Stimulated activated CD8-positive, alpha-beta memory T cell treated with anti-CD3 and anti-CD28 coated beads, Interleukin-15, amount 100 ng/mL, for 24 hours (primary cell): ENCODE measurements around the gene NKAIN1.
"Not testable (repeated sequence)": the region's sequence is repeated elsewhere in the genome, so short reads cannot be mapped to it uniquely, and the experiment has no call there.

ENCODE experiments used
- DNase-seq: peaks from one replicate; pipeline ENCODE4 v3.0.0-alpha.2; 2020; ENCODE audit warnings: low read depth

Gene NKAIN1

DNA sequence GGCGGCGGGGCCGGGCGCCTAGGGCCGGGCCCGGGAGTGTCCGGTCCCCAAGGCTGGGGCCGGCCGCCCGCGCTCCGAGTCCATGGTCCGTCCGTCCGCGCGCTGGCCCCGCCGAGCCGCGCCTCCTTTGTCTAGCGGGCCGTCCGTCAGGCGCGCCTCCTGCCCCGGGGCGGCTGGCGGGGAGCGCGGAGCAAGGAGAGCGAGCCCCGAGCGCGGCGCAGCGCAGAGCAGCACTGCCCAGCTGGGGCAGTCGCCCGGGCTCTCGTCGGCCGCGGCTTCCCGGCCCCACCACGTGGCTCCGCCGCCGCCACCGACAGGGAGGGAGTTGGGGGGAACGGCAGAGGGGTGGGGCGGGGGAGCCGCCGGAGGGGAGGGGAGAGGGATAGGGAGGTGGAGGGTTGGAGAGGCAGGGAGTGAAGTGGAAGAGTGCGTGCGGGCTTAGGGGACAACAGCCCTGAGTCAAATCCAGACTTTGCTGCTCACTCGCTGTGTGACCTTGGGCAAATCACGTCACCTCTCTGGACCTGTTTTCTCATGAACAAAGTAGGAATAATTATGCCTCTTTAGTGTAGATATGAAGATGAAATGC lies at the start of gene NKAIN1:
TSS of gene NKAIN1 (minus strand) at position 235 of the 589 bp plus-strand sequence. CDS start 340 bp downstream, outside the sequence.
- no peak for DNase-seq

DNA sequence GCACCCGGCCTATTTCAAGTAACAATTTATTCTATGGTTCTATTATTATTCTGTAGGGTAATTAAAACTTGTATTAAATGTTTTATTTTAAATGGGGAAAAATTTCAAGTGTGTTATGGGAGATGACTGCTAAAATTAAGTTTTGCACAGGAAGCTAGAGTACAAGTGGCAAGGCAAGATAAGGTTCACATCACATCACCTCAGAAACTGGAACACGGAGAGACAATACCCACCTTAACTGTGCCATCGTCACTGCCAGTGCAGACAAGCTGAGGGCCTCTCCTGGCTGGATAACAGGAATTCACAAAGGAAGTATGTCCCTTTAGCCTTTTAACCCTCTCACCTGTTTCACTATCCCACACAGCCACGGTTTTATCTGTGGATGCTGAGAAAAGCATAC lies 49.3 kb upstream of the NKAIN1 start:
- DNase-seq, result no peak

DNA sequence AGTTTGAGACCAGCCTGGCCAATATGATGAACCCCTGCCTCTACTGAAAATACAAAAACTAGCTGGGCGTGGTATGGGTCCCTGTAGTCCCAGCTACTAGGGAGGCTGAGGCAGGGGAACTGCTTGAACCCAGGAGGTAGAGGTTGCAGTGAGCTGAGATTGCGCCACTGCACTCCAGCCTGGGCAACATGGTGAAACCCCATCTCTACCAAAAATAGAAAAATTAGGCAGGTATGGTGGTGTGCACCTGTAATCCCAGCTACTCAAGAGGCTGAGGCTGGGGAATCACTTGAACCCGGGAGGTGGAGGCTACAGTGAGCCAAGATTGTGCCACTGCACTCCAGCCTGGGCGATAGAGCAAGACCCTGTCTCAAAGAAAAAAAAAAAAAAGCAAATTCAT lies 48.1 kb upstream of the NKAIN1 start:
- DNase-seq, result not testable (repeated sequence)

DNA sequence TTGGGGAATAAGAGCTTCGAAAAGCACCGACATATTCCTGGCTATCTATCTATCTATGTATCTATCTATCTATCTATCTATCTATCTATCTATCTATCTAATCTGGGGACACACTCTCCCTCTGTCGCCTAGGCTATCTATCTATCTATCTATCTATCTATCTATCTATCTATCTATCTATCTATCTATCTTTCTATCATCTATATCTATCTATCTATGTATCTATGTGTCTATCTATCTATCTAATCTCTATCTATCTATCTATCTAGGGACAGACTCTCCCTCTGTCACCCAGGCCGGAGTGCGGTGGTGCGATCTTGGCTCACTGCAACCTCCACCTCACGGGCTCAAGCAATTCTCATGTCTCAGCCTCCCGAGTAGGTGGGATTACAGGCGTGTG lies 42.7 kb upstream of the NKAIN1 start:
- DNase-seq, result not testable (repeated sequence)

DNA sequence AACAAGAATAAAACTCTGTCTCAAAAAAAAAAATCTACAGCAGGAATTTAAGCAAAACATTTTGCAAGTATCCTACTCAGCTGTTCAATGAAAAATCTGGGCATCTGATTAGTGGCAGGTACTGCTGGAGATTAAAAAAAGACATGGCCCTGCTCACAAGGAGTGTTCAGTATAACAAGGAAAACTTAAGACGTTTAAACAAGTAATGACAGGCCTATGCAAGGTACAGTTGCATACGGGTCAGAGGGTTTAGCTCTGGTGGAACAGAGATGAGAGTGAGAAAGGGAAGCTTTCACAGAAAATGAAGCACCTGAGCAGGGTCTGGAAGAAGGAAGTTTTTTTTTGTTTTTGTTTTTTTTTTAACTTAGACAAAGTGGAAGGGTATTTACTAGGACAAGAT lies 33.9 kb upstream of the NKAIN1 start:
- DNase-seq, result no peak

DNA sequence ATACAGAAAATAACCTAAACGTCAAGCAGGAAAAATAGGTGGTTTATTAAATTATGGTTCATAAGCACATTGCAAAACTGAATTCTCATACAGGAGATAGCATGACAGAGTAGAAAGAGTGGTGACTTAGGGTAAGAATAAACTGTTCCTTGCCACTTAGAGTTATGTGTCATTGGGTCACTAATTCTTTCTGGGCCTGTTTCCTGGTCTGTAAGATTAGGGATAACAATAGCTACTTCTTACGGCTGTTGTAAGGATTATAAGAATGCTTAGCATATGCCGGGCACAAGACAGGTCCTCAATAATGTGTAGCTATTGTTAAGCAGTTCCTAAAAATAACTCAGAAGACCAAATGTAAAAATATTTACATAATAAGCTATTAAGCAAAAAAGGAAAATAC lies 32.7 kb upstream of the NKAIN1 start:
- DNase-seq, result no peak

DNA sequence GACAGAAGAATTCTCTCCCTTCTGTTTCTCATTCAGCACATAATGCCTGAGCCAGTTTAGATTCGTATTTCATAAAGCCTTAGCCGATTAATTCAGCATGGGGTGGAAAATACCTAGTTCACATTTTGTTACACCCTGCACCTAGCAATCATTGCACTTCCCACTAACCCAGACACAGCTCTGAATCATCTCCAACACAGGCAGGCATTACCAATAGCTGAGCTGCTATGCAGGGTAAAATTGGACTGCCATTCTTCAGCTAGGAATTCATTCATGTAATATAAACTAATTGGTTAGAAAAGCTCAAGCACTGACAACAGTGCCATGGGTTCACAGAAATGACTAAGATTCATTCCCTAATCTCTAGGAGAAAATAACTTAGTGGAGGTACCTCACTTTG lies 26.9 kb upstream of the NKAIN1 start:
- DNase-seq, result no peak

DNA sequence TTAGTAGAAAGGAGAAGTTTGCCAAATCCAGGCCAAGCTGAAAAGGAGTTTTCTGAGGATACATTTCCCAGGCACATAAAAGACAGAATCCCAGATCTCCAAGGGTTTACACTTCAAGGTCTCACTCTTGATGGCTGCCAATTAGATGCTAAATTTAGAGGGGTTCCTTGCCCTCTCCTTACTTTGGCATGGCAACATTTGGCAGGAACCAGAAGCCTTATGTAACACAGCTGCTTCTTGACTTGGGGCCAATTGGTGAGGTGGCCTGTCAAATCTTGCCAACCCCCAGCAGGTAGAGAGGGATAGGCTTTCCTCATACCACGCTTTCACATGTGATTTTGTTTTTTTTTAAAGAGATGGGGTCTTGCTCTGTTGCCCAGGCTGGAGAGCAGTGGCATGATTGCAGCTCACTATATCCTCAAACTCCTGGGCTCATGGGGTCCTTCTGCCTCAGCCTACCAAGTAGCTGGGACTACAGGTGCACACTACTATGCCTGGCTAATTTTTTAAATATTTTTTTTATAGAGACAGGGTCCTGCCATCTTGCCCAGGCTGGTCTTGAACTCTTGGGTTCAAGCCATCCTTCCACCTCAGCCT lies 25.2 kb upstream of the NKAIN1 start:
- DNase-seq, result no peak

DNA sequence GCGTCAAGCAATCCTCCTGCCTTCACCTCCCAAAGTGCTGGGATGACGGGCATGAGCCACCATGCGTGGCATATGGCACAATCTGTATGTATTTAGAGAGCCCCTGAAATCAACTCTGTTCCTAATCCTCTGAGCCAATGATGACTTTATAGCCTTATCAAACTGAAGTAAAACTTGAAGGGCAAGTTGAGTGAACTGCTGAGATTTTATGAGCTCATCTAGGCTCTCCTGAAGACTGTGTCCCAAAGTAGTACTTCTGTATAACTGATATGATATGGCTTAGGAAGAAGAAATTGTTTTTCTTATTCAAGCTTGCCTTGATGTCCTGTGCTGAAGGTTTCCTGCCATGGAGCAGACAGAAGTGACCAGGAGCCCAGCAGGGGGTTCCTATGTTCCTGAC lies 23.7 kb upstream of the NKAIN1 start:
- DNase-seq, result no peak

DNA sequence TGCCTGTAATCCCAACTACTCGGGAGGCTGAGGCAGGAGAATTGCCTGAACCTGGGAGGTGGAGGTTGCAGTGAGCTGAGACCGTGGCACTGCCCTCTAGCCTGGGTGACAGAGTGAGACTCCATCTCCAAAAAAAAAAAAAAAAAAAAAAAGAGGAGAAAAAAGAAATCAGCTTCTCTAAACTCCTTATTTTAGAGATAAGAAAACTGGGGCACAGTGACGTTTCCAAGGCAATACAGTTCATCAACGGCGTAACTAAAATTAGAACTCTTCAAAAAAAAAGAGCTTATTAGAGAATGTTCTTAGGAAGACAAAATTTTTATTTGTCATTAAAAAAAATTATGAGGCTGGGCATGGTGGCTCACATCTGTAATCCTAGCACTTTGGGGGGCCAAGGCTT lies 22.7 kb upstream of the NKAIN1 start:
- not testable (repeated sequence) for DNase-seq

DNA sequence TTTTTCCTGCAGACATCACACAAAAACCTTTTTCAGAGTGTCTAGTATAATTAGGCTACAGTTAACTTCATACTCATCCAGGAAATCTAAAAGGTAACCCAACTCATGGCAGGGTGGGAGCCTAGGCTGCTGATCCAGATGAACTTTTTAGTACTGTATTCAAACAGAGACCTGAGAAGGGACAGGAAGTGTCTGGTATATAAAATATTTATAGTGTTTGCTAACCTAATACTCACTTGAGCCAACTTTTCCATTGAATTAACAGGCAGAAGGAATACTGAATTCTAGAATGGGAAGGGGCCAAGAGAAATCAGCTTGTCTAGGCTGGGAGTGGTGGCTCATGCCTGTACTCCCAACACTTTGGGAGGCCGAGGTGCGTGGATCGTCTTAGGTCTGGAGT lies 22.2 kb upstream of the NKAIN1 start:
- DNase-seq, result no peak

DNA sequence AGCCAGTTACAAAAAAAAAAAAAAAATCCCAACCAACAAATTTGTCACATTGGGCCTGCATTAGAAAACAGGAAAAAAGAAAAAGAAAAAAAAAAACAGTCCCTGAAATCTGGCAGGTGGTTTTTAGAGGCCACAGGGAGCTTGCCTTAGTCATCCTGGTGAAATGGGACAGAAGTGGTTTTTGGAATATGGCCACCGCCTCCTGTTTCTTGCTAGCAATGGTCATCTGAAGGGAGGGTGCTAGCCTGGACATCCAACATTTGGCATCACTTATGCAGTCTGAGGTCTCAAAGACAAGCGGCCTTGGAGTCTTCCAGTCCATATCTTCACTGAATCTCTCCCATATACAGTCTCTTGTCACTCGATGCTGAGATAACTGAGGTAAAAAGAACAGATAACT lies 20.1 kb upstream of the NKAIN1 start:
- DNase-seq, result no peak

DNA sequence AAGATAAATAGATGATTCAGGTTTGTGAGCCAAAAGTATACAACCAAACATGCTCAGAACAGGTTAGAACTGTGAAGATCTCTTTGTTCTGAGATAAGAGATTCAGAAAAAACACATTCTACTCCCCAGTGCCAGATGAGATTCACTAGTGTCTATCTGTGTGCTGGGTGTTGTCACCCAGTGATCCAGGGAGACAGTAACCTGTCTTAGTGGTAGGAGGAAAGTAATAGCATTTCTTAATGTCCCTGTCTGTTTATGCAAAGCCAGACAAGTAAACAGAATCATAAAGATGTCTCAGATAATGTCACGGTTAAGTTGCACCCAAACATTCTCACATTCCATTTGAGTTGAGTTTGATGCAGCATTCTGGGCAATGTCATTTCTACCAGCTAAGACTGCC lies 18.9 kb upstream of the NKAIN1 start:
- DNase-seq, result no peak

DNA sequence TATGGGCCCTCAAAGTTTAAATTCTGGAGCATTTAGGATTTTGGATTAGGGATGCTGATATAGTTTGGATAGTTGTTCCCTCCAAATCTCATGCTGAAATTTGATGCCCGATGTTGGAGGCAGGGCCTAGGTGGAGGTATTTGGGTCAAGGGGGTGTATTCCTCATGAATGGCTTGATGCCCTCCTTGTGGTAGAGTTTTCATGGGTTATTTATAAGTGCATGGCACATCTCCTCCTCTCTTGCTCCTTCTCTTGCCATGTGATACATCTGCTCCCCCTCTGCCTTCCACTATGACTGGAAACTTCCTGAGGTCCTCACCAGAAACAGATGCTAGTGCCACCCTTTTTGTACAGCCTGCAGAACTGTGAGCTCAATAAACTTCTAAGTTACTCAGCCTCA lies 17.5 kb upstream of the NKAIN1 start:
- no peak for DNase-seq

DNA sequence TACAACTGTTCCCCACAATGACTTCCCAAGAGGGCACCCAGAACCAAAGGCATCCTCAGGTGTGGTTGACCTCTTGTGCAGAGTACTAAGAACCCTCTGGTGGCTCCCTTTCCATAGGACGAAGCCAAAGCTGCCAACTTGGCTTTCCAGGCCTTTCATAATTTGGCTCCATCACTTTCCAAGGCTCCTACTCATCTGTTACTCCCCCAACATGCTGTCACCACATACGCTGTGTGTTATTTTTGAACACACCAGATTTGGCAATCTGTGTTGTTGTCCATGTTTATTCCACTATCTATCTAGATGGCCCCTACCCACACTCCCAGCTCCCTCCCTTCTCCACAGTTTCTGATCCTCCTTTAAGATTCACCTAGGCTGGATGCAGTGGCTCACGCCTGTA lies 10.2 kb upstream of the NKAIN1 start:
- no peak for DNase-seq

DNA sequence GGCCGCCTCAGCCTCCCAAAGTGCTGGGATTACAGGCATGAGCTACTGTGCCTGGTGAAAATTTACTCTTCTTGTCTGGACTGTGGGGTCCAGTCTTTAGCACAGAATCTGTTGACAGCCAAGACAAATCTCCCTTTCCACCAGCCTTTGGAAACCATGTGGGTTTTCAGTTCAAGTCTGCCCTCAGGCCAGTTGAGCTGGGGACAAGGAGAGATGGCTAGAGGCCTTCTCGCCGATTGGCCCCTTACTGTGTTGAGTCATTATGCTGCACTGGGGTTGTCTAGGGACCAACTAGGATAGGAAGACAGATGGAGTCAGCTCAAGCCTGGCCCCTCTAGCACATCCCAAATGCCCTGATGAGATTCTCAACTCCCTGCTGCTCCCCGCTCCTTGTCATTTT lies 8.6 kb upstream of the NKAIN1 start:
- DNase-seq, result no peak

DNA sequence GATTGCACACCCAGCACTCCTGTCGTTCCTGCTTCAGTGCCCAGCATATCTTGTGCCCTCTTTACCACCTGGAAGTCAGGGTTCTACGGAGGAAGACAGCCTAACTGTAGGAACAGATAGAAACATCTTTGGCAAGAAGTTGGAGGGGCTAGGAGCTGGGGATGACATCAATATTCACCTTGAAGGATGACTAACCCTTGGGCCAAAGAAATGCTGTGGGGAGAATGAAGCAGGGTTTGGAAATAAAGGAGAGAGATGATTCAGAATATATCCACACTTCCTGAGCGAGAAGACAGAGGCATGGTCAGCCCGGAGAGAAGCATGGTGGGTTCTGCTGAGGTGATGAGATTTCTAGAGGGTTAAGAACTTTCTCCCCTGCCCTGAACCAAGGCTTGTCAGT lies 4.6 kb upstream of the NKAIN1 start:
- DNase-seq, result no peak

DNA sequence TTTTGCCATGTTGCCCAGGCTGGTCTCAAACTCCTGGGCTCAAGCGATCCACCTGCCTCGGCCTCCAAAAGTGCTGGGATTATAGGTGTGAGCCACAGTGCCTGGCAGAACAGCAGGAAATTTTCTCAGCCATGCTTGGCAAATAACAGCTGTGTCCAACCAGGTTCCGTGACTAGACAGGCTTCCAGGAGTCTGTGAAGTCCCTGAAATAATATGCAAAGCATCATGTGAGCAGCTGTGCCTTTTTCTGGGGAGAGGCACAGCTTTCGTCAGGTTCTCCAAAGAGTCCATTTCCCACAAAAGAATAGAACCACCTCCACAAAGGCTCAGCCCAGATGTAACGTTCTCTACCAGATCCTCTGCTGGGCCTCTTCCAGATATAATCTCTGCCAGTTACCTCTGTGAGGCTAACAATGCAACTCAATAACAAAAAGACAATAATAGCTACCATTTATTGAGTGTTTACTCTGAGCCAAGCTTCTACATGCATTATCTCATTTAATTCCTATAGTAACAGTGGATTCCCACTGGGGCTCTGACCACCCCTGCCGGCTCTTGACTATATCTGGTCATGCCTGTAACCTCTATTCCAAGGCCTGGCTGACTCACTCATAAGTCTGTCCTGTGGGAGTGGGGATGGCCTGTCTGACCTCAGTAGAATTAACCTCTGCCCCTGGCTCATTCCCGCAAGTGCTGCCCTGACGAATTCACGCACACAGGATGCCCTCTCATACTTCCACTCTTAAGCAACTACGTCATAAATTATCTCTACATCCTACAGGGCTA lies 4.0 kb upstream of the NKAIN1 start:
- DNase-seq, result no peak

DNA sequence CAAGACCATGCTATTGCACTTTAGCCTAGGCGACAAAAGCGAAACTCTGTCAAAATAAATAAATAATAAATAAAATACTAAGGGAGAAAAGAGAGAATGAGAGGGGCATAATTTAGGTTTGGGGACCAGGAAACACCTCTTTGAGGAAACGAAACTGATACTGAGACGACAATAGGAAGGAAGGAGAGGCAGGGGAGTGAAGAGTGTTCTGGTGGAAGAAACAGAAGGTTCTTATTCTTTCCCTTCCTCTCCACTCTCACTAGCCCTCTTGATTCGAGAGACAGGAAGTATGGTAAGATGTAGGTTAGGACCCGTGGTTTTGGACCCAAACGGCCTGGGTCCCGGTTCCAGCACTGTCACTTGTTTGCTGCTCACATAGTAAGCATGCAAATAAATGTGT lies 1.6 kb upstream of the NKAIN1 start:
- no peak for DNase-seq

DNA sequence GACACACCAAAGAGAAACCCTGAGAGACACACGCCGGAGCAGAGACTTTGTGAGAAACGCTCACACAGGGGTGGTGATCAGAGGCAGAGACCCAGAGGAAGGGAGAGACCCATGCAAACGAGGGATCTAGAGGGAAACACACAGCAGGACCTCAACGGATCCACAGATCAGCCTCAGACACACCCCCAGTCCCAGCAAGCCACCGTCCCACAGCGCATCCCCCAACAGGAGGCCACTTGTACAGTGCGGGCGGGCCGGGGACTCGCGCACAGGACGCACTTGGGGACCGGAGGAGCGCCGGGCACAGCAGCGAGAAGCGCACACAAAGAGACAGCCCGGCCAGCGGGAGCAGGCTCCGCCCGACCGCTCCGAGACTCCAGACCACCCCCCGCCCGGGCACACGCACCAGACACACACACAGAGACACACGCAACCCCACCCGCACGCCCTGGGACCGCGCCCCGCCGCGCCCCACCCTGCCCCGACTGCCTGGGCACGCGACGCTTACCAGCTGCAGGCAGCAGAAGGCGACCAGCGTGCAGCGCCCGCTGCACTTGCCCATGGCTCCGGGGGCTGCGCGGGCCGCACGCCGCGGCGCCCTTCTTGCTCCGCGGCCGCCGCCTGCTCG lies 587 bp downstream of the NKAIN1 start:
- DNase-seq, result no peak

DNA sequence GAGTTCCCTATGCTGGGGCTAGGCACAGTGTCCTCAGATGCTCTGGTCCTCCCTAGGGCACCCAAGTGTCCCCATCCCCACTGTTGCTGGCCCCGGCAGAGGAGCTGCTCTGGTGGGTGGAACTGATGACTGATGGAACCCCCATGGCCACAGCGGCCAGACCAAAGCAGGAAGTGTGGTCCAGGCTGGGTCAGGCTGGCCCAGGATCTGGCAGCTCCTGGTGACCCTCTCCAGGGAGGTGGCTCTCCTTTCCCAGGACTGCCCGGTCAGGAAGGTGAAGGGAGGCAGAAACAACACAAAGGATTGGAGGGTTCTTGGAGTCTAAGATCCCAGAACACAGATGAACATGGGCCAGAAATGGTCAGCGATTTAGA lies 1.1 kb downstream of the NKAIN1 start:
- no peak for DNase-seq

DNA sequence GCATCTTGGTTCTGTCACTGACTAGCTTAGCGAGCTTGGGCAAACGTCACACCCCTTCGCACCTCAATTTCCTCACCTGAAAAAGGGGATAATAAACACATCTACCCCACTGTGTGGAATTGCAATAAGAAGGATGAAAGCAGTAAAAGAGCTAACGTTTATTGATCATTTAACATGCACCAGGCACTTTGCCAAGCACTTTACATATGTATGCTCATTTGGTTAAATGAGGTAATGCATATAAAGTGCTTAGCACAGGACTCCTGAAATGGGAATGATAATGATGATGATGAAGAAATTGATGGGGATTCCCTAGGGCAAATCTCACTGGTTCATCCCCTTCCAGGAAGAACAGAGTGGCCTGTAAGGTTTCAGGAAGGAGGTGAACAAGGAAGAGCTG lies 4.8 kb downstream of the NKAIN1 start:
- DNase-seq, result no peak

DNA sequence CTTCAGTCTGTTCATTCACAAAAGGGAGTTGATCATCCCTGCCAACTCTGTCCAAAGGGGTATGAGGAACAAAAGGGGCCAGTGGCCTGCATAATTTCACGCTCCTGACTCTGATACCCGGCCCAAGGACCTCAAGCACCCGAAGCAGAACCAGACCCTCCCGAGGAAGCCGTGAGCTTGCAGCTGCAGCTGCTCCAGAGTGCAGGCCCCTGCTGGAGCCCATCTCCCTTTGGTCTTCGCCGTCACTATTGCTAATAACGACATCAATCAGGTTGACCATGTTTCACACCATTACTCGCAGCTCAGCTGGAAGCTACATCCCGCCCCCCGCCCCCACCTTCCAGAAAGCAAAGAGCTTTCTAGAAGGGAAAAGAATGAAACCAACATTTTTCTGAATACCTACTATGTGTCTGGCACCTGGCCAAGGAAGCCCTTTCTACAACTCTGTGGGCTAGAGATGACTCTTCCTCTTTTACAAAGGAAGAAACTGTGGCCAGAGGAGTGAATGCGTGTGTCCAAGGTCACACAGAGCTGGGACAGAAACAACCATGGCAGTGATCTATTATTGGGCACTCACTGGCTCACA lies 5.5 kb downstream of the NKAIN1 start:
- DNase-seq, result no peak
